PFSK-1 (cell line): Measurements from ENCODE around the gene IL4.

Source experiments
- FOXP2 ChIP-seq: optimal IDR thresholded peaks from 2 replicates; pipeline ENCODE3; 2011; ENCODE audit warnings: borderline replicate concordance, control low read depth, inconsistent platforms; ENCODE audit not compliant: insufficient read depth; ENCODE audit errors: extremely low read length, extremely low read depth
- POLR2AphosphoS5 ChIP-seq: IDR thresholded peaks from 2 replicates; pipeline ENCODE4 v1.6.1; 2012; ENCODE audit warnings: low read depth, mild to moderate bottlenecking, control low read depth, low read length, moderate library complexity
- REST ChIP-seq, 2 experiments: IDR thresholded peaks; 2 replicates each; pipeline versions ENCODE4 v1.6.1 to v1.8.0; 2011 to 2012; ENCODE audit warnings: low read depth in 2 of 2, low read length in 2 of 2, control low read depth in 1 of 2, inconsistent platforms in 1 of 2, mild to moderate bottlenecking in 1 of 2, moderate library complexity in 1 of 2; ENCODE audit not compliant: insufficient read depth in 1 of 2
- SIN3A ChIP-seq: IDR thresholded peaks from 2 replicates; pipeline ENCODE4 v1.6.1; 2012; ENCODE audit warnings: mild to moderate bottlenecking, low read length, moderate library complexity, borderline replicate concordance; ENCODE audit not compliant: insufficient read depth
- TAF1 ChIP-seq: IDR thresholded peaks from 2 replicates; pipeline ENCODE4 v1.6.1; 2012; ENCODE audit warnings: low read length, control low read depth, borderline replicate concordance; ENCODE audit not compliant: insufficient read depth

Gene IL4

GRCh38 chr5:132671000-132671399, 2.8 kb upstream of the IL4 start:
- TF ChIP-seq POLR2AphosphoS5 (no peak), TAF1 (no peak), FOXP2 (no peak), SIN3A (no peak), REST (IDR thresholded peaks at IDR 0.05; ENCODE audit: insufficient read depth in 1 of 2, low read depth in 2 of 2, low read length in 2 of 2) (no peak)

DNA sequence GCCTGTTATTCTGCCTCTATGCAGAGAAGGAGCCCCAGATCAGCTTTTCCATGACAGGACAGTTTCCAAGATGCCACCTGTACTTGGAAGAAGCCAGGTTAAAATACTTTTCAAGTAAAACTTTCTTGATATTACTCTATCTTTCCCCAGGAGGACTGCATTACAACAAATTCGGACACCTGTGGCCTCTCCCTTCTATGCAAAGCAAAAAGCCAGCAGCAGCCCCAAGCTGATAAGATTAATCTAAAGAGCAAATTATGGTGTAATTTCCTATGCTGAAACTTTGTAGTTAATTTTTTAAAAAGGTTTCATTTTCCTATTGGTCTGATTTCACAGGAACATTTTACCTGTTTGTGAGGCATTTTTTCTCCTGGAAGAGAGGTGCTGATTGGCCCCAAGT, 301 bp upstream of the IL4 start:
- TF ChIP-seq REST (IDR thresholded peaks at IDR 0.05; ENCODE audit: insufficient read depth in 1 of 2, low read depth in 2 of 2, low read length in 2 of 2), result no peak
- no peak for TF ChIP-seq POLR2AphosphoS5

DNA sequence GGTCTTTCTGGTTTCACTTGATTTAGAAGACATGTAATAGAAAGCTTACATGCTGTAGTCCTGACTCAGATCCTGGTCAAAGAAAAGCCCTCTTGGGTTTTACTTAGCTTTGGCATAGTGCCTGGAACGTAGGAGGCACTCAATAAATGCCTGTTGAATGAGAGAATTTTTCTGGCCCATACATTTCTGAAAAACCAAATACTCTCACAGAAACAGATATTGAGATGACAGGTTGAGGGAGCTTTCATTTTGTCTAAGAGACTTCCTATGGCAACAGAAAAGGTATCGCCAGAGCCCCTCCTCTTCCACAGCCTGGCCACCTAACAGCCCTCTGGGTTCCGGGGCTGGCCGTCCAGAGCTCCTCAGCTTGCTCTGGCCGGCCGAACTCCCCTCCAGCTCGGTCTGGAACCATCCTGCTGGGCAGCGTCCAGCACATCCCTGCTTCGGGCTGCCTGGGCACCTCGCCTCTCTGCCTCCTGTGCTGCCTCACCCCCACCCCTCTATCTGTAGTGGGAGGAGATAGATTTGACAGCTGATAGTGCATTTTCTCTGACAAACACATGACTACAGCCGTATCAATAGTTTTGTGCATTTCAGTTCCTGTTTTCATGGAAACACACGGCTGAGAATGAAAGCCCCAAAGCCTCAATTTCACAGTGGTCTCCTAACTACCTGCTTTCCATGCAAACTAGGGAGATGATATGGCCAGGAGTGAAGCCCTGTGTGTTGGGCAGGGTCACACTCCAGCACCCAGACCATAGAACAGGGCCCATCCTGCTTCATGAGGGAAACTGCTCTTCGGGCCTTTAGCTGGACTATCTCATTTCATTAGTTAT, 1.1 kb downstream of the IL4 start:
- TF ChIP-seq POLR2AphosphoS5 (no peak), SIN3A (no peak), TAF1 (no peak), REST (IDR thresholded peaks at IDR 0.05; ENCODE audit: insufficient read depth in 1 of 2, low read depth in 2 of 2, low read length in 2 of 2) (no peak), FOXP2 (no peak)

GRCh38 chr5:132675936-132676689, 2.3 kb downstream of the IL4 start:
- no peak for TF ChIP-seq TAF1
- TF ChIP-seq FOXP2, result no peak
- no peak for TF ChIP-seq REST (IDR thresholded peaks at IDR 0.05; ENCODE audit: insufficient read depth in 1 of 2, low read depth in 2 of 2, low read length in 2 of 2)
- no peak for TF ChIP-seq SIN3A
- TF ChIP-seq POLR2AphosphoS5, result no peak
